Adrenal gland (tissue), 5 donors: ENCODE data around the gene RHBDF2.

Source experiments
- CTCF ChIP-seq, 6 experiments: fragments of 450-650 bp in 4 of 6; fragments of 200-600 bp in 2 of 6; sonication (generic) in 1 of 6; IDR thresholded peaks; 1 replicate in 5 of 6; 2 replicates in 1 of 6; pipeline versions ENCODE4 v1.5.1 to v1.8.0; 2016 to 2021; ENCODE audit warnings: antibody characterized with exemption in 6 of 6, mild to moderate bottlenecking in 2 of 6, moderate library complexity in 1 of 6
- POLR2A ChIP-seq, 2 donors: fragments of 450-650 bp; IDR thresholded peaks; one replicate each; pipeline ENCODE4 v1.6.1; 2017; ENCODE audit warnings: antibody characterized with exemption in 2 of 2, mild to moderate bottlenecking in 2 of 2, moderate library complexity in 1 of 2
- donor health status: DM: no; HTN: no; CAD: no.

GRCh38 chr17:76534831-76535732, 33.9 kb upstream of the RHBDF2 start:
- TF ChIP-seq CTCF (IDR thresholded peaks at IDR 0.05) (no peak), POLR2A (IDR thresholded peaks at IDR 0.05) (no peak)
